GM12878 (cell line): ENCODE results near the gene TRPM3.

Experiments
- JUND ChIP-seq: IDR thresholded peaks from 2 replicates; pipeline ENCODE4 v1.6.1; 2012; ENCODE audit warnings: low read depth, mild to moderate bottlenecking, low read length, improper control_type of control experiment, moderate library complexity
- TF ChIP-seq, protein P1 (sequence below): IDR thresholded peaks from 2 replicates; pipeline ENCODE4 v1.6.1; 2012; ENCODE audit warnings: low read depth, low read length, improper control_type of control experiment
- TF ChIP-seq, protein P2 (sequence below): IDR thresholded peaks from 2 replicates; pipeline ENCODE4 v1.6.1; 2012; ENCODE audit warnings: mild to moderate bottlenecking, low read depth, low read length
- TF ChIP-seq, protein P3 (sequence below), 3 experiments: IDR thresholded peaks in 2 of 3; conservative IDR thresholded peaks in 1 of 3; 2 replicates each; pipeline ENCODE4 v1.5.1; 2011; ENCODE audit warnings: low read depth in 3 of 3, low read length in 3 of 3, mild to moderate bottlenecking in 3 of 3, control low read depth in 2 of 3, moderate library complexity in 2 of 3, inconsistent platforms in 1 of 3, mixed read lengths in 1 of 3; ENCODE audit not compliant: control insufficient read depth in 2 of 3, insufficient read depth in 1 of 3; ENCODE audit errors: extremely low read depth in 1 of 3

DNA sequence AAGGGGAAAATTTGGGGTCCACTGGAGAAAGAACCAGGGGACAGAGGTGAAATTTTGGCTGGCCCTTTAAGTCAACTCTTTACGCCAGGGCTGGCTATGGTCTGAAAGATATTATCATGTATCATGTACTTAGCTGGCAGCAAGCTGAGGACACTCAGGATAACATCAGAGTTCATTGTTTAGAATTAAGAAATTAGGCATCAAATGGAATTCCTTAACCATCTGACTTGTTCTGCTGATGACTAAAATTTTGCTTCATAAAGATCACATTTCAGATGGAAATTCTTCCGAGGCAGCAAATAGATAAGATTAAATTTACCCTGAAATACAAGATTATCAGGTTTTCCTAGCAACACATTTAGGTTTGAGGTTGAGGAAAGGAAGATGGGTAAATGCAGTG, 437.6 kb downstream of the TRPM3 start:
- TF ChIP-seq, protein P1, sequence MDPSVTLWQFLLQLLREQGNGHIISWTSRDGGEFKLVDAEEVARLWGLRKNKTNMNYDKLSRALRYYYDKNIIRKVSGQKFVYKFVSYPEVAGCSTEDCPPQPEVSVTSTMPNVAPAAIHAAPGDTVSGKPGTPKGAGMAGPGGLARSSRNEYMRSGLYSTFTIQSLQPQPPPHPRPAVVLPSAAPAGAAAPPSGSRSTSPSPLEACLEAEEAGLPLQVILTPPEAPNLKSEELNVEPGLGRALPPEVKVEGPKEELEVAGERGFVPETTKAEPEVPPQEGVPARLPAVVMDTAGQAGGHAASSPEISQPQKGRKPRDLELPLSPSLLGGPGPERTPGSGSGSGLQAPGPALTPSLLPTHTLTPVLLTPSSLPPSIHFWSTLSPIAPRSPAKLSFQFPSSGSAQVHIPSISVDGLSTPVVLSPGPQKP: no peak
- TF ChIP-seq, protein P2, sequence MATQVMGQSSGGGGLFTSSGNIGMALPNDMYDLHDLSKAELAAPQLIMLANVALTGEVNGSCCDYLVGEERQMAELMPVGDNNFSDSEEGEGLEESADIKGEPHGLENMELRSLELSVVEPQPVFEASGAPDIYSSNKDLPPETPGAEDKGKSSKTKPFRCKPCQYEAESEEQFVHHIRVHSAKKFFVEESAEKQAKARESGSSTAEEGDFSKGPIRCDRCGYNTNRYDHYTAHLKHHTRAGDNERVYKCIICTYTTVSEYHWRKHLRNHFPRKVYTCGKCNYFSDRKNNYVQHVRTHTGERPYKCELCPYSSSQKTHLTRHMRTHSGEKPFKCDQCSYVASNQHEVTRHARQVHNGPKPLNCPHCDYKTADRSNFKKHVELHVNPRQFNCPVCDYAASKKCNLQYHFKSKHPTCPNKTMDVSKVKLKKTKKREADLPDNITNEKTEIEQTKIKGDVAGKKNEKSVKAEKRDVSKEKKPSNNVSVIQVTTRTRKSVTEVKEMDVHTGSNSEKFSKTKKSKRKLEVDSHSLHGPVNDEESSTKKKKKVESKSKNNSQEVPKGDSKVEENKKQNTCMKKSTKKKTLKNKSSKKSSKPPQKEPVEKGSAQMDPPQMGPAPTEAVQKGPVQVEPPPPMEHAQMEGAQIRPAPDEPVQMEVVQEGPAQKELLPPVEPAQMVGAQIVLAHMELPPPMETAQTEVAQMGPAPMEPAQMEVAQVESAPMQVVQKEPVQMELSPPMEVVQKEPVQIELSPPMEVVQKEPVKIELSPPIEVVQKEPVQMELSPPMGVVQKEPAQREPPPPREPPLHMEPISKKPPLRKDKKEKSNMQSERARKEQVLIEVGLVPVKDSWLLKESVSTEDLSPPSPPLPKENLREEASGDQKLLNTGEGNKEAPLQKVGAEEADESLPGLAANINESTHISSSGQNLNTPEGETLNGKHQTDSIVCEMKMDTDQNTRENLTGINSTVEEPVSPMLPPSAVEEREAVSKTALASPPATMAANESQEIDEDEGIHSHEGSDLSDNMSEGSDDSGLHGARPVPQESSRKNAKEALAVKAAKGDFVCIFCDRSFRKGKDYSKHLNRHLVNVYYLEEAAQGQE: no peak
- TF ChIP-seq, protein P3, sequence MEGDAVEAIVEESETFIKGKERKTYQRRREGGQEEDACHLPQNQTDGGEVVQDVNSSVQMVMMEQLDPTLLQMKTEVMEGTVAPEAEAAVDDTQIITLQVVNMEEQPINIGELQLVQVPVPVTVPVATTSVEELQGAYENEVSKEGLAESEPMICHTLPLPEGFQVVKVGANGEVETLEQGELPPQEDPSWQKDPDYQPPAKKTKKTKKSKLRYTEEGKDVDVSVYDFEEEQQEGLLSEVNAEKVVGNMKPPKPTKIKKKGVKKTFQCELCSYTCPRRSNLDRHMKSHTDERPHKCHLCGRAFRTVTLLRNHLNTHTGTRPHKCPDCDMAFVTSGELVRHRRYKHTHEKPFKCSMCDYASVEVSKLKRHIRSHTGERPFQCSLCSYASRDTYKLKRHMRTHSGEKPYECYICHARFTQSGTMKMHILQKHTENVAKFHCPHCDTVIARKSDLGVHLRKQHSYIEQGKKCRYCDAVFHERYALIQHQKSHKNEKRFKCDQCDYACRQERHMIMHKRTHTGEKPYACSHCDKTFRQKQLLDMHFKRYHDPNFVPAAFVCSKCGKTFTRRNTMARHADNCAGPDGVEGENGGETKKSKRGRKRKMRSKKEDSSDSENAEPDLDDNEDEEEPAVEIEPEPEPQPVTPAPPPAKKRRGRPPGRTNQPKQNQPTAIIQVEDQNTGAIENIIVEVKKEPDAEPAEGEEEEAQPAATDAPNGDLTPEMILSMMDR (IDR thresholded peaks at IDR 0.05 in 2 of 3, conservative IDR thresholded peaks at IDR 0.05 in 1 of 3; ENCODE audit: control insufficient read depth in 2 of 3, extremely low read depth in 1 of 3, insufficient read depth in 1 of 3, low read depth in 3 of 3, low read length in 3 of 3): no peak
- TF ChIP-seq JUND: no peak
